H9 (cell line): ENCODE measurements around the gene LEFTY1. TPM values are rescaled to one million over a fixed set of nuclear protein-coding genes. Genes with fewer than 3 reads are reported as not detected.

ENCODE experiments used
- DNase-seq: peaks from one replicate; pipeline ENCODE4 v3.0.0-alpha.2; 2017
- H2AFZ ChIP-seq: one replicate; pipeline ENCODE4 v1.6.1; 2013; ENCODE audit warnings: mild to moderate bottlenecking, low read length, control low read depth, moderate library complexity
- H2AK5ac ChIP-seq: 2 replicates; pipeline ENCODE4 v1.6.1; 2013; ENCODE audit warnings: low read length, control low read depth, mixed read lengths; ENCODE audit not compliant: insufficient read length
- H2BK120ac ChIP-seq: one replicate; pipeline ENCODE4 v1.6.1; 2013; ENCODE audit warnings: low read depth, mild to moderate bottlenecking, low read length, control low read depth, inconsistent platforms; ENCODE audit not compliant: poor library complexity, severe bottlenecking
- H2BK12ac ChIP-seq: 2 replicates; pipeline ENCODE4 v1.6.1; 2013; ENCODE audit warnings: low read length, control low read depth, mixed read lengths, low read depth; ENCODE audit not compliant: insufficient read length
- H2BK15ac ChIP-seq: 2 replicates; pipeline ENCODE4 v1.6.1; 2013; ENCODE audit warnings: low read depth, low read length, control low read depth
- H2BK20ac ChIP-seq: one replicate; pipeline ENCODE4 v1.6.1; 2013; ENCODE audit warnings: low read depth, mild to moderate bottlenecking, low read length, control low read depth, inconsistent platforms; ENCODE audit not compliant: poor library complexity, severe bottlenecking
- H2BK5ac ChIP-seq: 2 replicates; pipeline ENCODE4 v1.6.1; 2013; ENCODE audit warnings: low read length, control low read depth, mixed read lengths; ENCODE audit not compliant: insufficient read length
- H3K14ac ChIP-seq: 2 replicates; pipeline ENCODE4 v1.6.1; 2013; ENCODE audit warnings: low read length, control low read depth; ENCODE audit not compliant: insufficient read depth
- H3K18ac ChIP-seq: 2 replicates; pipeline ENCODE4 v1.6.1; 2013; ENCODE audit warnings: low read depth, mild to moderate bottlenecking, mixed read lengths, low read length, control low read depth; ENCODE audit not compliant: insufficient read length
- H3K23ac ChIP-seq: 2 replicates; pipeline ENCODE4 v1.6.1; 2013; ENCODE audit warnings: low read length, control low read depth, mixed read lengths, low read depth; ENCODE audit not compliant: insufficient read length
- H3K23me2 ChIP-seq: 2 replicates; pipeline ENCODE4 v1.6.1; 2013; ENCODE audit warnings: low read depth, mild to moderate bottlenecking, mixed read lengths, low read length, control low read depth; ENCODE audit not compliant: insufficient read length, poor library complexity, severe bottlenecking
- H3K27ac ChIP-seq: 2 replicates; pipeline ENCODE4 v1.5.1; 2013; ENCODE audit warnings: low read length, control low read depth, mixed read lengths, low read depth; ENCODE audit not compliant: insufficient read length
- H3K27me3 ChIP-seq: 2 replicates; pipeline ENCODE4 v1.6.1; 2013; ENCODE audit warnings: low read length, control low read depth, inconsistent platforms; ENCODE audit not compliant: insufficient read depth
- H3K4ac ChIP-seq: 2 replicates; pipeline ENCODE4 v1.6.1; 2013; ENCODE audit warnings: low read depth, mild to moderate bottlenecking, control low read depth, inconsistent platforms, low read length, moderate library complexity
- H3K4me1 ChIP-seq: 2 replicates; pipeline ENCODE4 v1.6.1; 2013; ENCODE audit warnings: low read length, control low read depth, inconsistent platforms; ENCODE audit not compliant: insufficient read depth
- H3K4me2 ChIP-seq: 2 replicates; pipeline ENCODE4 v1.6.1; 2013; ENCODE audit warnings: low read length, control low read depth, mixed read lengths; ENCODE audit not compliant: insufficient read length, insufficient read depth
- H3K56ac ChIP-seq: 2 replicates; pipeline ENCODE4 v1.6.1; 2013; ENCODE audit warnings: low read depth, mild to moderate bottlenecking, mixed read lengths, low read length, control low read depth; ENCODE audit not compliant: insufficient read length
- H3K79me1 ChIP-seq: 2 replicates; pipeline ENCODE4 v1.6.1; 2013; ENCODE audit warnings: low read depth, mild to moderate bottlenecking, moderate library complexity, low read length, control low read depth, inconsistent platforms; ENCODE audit not compliant: insufficient read depth, poor library complexity, severe bottlenecking
- H3K79me2 ChIP-seq: 2 replicates; pipeline ENCODE4 v1.6.1; 2013; ENCODE audit warnings: low read length, control low read depth, inconsistent platforms; ENCODE audit not compliant: insufficient read depth
- H3K9ac ChIP-seq: 2 replicates; pipeline ENCODE4 v1.6.1; 2013; ENCODE audit warnings: low read length, control low read depth, mixed read lengths; ENCODE audit not compliant: insufficient read length; ENCODE audit errors: extremely low read depth
- H3K9me3 ChIP-seq: one replicate; pipeline ENCODE4 v1.6.1; 2013; ENCODE audit warnings: low read depth, low read length, inconsistent platforms; ENCODE audit not compliant: control insufficient read depth
- H3T11ph ChIP-seq: one replicate; pipeline ENCODE4 v1.6.1; 2013; ENCODE audit warnings: mild to moderate bottlenecking, low read length, control low read depth, inconsistent platforms
- H4K20me1 ChIP-seq: one replicate; pipeline ENCODE4 v1.6.1; 2013; ENCODE audit not compliant: control insufficient read depth, insufficient read length, insufficient read depth
- H4K5ac ChIP-seq: 2 replicates; pipeline ENCODE4 v1.6.1; 2013; ENCODE audit warnings: low read depth, mild to moderate bottlenecking, mixed read lengths, low read length, control low read depth; ENCODE audit not compliant: insufficient read length
- H4K8ac ChIP-seq: replicated peaks from 2 replicates; pipeline ENCODE4 v1.6.1; 2013; ENCODE audit warnings: low read length, control low read depth, mixed read lengths, low read depth; ENCODE audit not compliant: insufficient read length
- H4K91ac ChIP-seq: 2 replicates; pipeline ENCODE4 v1.6.1; 2013; ENCODE audit warnings: low read depth, mild to moderate bottlenecking, moderate library complexity, mixed read lengths, low read length, control low read depth; ENCODE audit not compliant: insufficient read length
- H3K27ac Mint-ChIP-seq, 3 experiments: 2 replicates in 2 of 3; 3 replicates in 1 of 3; pipeline ENCODE4 v1.8.0; 2020 to 2021; ENCODE audit warnings: mixed read lengths in 3 of 3, mild to moderate bottlenecking in 1 of 3, moderate library complexity in 1 of 3
- H3K27me3 Mint-ChIP-seq: 2 replicates; pipeline ENCODE4 v1.8.0; 2021; ENCODE audit warnings: low read depth, mild to moderate bottlenecking, moderate library complexity, mixed read lengths
- H3K36me3 Mint-ChIP-seq, 3 experiments: 2 replicates in 2 of 3; 3 replicates in 1 of 3; pipeline ENCODE4 v1.8.0; 2020 to 2021; ENCODE audit warnings: low read depth in 3 of 3, mixed read lengths in 3 of 3; ENCODE audit not compliant: insufficient read depth in 1 of 3
- H3K4me1 Mint-ChIP-seq, 2 experiments: 2 replicates each; pipeline ENCODE4 v1.8.0; 2020; ENCODE audit warnings: mixed read lengths in 2 of 2
- H3K4me3 Mint-ChIP-seq, 2 experiments: 2 replicates in 1 of 2; 3 replicates in 1 of 2; pipeline ENCODE4 v1.8.0; 2020 to 2021; ENCODE audit warnings: mild to moderate bottlenecking in 2 of 2, mixed read lengths in 2 of 2, moderate library complexity in 1 of 2
- H3K9me3 Mint-ChIP-seq, 2 experiments: 2 replicates in 1 of 2; 3 replicates in 1 of 2; pipeline ENCODE4 v1.8.0; 2020; ENCODE audit warnings: mild to moderate bottlenecking in 2 of 2, mixed read lengths in 2 of 2, moderate library complexity in 1 of 2
- WGBS: extraction: QIAGEN DNeasy Blood & Tissue Kit; methylation state at CpG from one replicate; pipeline ENCODE4 v1.1.7; 2013; ENCODE audit warnings: missing lambda C conversion rate, low lambda C conversion rate, mixed read lengths; ENCODE audit not compliant: insufficient read length; ENCODE audit errors: extremely low coverage; 5-methylcytosine and 5-hydroxymethylcytosine counted together
- total RNA-seq: library from RNA; stranded (reverse); gene quantifications from 2 replicates; pipeline ENCODE4 v1.2.1, GENCODE V29; 2021
- TF ChIP-seq, protein P1 (sequence below): fragments of 200-600 bp; sonication (generic); conservative IDR thresholded peaks from 3 replicates; pipeline ENCODE4 v1.8.0; 2021; ENCODE audit warnings: antibody characterized with exemption, mild to moderate bottlenecking

Gene LEFTY1
- total RNA-seq, 1 experiment from 2014 or later: 107 TPM

GRCh38 chr1:225855503-225856300 lies 33.2 kb downstream of the LEFTY1 start:
- no peak for DNase-seq
- no peak overlapping the region for H3K4me2 ChIP-seq
- H3K23me2 ChIP-seq: no peaks in the 10 kb centered on the region
- H4K20me1 ChIP-seq: peaks cover 2% of the 10 kb centered on the region
- no peaks in the 10 kb centered on the region for H3K79me1 ChIP-seq
- H3K36me3 Mint-ChIP-seq: peaks cover 56 to 94% (median 62%) of the 10 kb centered on the region in 3 experiments
- peaks cover 4% of the 10 kb centered on the region for H3K9me3 ChIP-seq
- no peak overlapping the region; a peak in 1 of 7 replicates for H3K27ac Mint-ChIP-seq
- no peaks in the 10 kb centered on the region for H3K4me1 ChIP-seq
- H2BK5ac ChIP-seq: no peak overlapping the region
- no peak overlapping the region for H4K5ac ChIP-seq
- H3K14ac ChIP-seq: no peak overlapping the region
- no peak overlapping the region for H4K91ac ChIP-seq
- H2BK120ac ChIP-seq: no peak overlapping the region
- no peaks in the 10 kb centered on the region; the same call in 1 of the 2 replicates for H3K27me3 ChIP-seq
- H2AFZ ChIP-seq: no peak overlapping the region
- H3K4me1 Mint-ChIP-seq: no peaks in the 10 kb centered on the region; a peak in 1 of 4 replicates
- no peak overlapping the region for H4K8ac ChIP-seq
- no peak overlapping the region for H3K27ac ChIP-seq
- H3K4me3 Mint-ChIP-seq: no peak overlapping the region
- no CpG with 5 or more reads among the region's 10 CpGs for WGBS
- no peak overlapping the region for H3T11ph ChIP-seq
- H2BK20ac ChIP-seq: no peak overlapping the region
- TF ChIP-seq, protein P1, sequence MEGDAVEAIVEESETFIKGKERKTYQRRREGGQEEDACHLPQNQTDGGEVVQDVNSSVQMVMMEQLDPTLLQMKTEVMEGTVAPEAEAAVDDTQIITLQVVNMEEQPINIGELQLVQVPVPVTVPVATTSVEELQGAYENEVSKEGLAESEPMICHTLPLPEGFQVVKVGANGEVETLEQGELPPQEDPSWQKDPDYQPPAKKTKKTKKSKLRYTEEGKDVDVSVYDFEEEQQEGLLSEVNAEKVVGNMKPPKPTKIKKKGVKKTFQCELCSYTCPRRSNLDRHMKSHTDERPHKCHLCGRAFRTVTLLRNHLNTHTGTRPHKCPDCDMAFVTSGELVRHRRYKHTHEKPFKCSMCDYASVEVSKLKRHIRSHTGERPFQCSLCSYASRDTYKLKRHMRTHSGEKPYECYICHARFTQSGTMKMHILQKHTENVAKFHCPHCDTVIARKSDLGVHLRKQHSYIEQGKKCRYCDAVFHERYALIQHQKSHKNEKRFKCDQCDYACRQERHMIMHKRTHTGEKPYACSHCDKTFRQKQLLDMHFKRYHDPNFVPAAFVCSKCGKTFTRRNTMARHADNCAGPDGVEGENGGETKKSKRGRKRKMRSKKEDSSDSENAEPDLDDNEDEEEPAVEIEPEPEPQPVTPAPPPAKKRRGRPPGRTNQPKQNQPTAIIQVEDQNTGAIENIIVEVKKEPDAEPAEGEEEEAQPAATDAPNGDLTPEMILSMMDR: no peak; the same call in 2 of the 3 replicates
- H3K18ac ChIP-seq: no peak overlapping the region
- peaks cover 5 to 9% of the 10 kb centered on the region in 2 experiments for H3K9me3 Mint-ChIP-seq
- no peak overlapping the region for H3K56ac ChIP-seq
- no peaks in the 10 kb centered on the region for H3K27me3 Mint-ChIP-seq
- no peak overlapping the region for H2BK12ac ChIP-seq
- no peak overlapping the region for H2AK5ac ChIP-seq
- no peak overlapping the region for H3K9ac ChIP-seq
- H3K23ac ChIP-seq: no peak overlapping the region
- H2BK15ac ChIP-seq: no peak overlapping the region
- H3K79me2 ChIP-seq: no peaks in the 10 kb centered on the region
- no peak overlapping the region for H3K4ac ChIP-seq
